Measurements from ENCODE around the gene SELENOI.
"Not testable (repeated sequence)": the region's sequence is repeated elsewhere in the genome, so short reads cannot be mapped to it uniquely, and the experiment has no call there.

SELENOI gene, protein sequence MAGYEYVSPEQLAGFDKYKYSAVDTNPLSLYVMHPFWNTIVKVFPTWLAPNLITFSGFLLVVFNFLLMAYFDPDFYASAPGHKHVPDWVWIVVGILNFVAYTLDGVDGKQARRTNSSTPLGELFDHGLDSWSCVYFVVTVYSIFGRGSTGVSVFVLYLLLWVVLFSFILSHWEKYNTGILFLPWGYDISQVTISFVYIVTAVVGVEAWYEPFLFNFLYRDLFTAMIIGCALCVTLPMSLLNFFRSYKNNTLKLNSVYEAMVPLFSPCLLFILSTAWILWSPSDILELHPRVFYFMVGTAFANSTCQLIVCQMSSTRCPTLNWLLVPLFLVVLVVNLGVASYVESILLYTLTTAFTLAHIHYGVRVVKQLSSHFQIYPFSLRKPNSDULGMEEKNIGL

DNA sequence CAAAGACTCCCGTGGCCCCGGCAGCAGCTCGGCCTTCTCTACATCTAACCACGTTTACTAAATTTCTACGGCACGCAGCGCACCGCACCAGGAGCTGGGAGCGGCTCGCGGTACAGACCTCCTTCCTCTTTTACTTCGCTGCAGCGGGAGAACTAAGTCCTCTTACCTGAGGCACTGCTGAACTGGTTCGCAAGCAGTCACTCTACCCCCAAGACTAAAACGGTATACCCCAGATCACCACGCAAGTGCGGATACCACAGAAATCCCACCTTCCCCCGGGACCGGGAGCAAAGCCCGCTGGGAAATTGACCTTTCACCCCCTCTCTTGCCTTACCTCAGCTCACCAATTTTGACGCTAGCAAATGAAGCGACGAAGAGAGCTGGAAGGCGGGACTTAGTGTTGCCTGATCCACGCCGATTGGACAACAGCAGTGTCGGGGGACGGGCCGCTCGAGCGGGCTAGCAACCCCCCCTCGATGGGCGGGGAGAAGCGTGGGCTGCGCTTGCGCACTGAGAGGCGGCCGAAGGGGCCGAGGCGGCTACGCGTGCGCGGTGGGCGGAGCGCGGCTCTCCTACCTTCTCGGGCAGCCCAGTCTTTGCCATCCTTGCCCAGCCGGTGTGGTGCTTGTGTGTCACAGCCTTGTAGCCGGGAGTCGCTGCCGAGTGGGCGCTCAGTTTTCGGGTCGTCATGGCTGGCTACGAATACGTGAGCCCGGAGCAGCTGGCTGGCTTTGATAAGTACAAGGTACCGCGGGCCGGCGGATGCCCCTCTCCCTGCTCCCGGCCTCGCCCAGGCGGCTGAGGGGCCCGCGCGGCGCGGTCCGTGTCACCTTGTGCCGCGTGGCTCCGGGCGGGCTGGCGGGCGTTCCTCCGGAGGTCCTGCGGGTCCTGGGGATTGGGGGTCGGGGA is at the start of gene SELENOI:
SELENOI (plus strand) TSS at position 599 of the 909 bp plus-strand sequence; CDS start at position 689, 90 bp downstream.
- peak; percentile 100 for DNase-seq

GRCh38 chr2:26297061-26297460 is 48.9 kb upstream of the SELENOI start:
- DNase-seq: no peak

GRCh38 chr2:26298286-26298637 is 47.7 kb upstream of the SELENOI start:
- no peak for DNase-seq

GRCh38 chr2:26298638-26299393 is 47.1 kb upstream of the SELENOI start:
- peak; percentile 24 for DNase-seq

GRCh38 chr2:26299471-26300101 is 46.4 kb upstream of the SELENOI start:
- peak; percentile 27 for DNase-seq

- DNase-seq: no peak
Measured at GRCh38 chr2:26300234-26300925, 45.6 kb upstream of the SELENOI start.

GRCh38 chr2:26302846-26303245 is 43.1 kb upstream of the SELENOI start:
- no peak for DNase-seq

GRCh38 chr2:26305094-26305493 is 40.8 kb upstream of the SELENOI start:
- not testable (repeated sequence) for DNase-seq

DNA sequence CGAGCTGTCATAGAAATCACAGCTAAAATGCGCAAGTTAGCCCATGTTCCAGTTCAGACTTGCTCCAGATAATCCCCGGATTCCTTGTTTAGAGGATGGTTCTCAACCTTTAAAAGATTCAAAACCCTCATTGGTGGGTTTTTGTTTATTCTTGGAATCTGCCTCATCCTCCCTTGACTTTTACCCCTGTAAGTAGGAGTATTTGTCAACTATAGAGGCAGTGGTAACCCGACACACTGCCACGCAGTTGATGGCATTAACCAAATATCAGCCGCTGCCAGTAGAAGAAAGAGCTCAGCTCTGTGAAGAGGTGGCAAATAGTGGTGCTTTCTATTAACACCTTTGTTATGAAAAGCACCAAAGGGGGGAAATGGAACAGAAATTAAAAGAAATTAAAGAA is 40.4 kb upstream of the SELENOI start:
- no peak for DNase-seq

GRCh38 chr2:26309921-26310320 is 36.0 kb upstream of the SELENOI start:
- DNase-seq: no peak

GRCh38 chr2:26312471-26312870 is 33.5 kb upstream of the SELENOI start:
- DNase-seq: no peak

- DNase-seq: no peak
Measured at GRCh38 chr2:26313446-26313845, 32.5 kb upstream of the SELENOI start.

DNA sequence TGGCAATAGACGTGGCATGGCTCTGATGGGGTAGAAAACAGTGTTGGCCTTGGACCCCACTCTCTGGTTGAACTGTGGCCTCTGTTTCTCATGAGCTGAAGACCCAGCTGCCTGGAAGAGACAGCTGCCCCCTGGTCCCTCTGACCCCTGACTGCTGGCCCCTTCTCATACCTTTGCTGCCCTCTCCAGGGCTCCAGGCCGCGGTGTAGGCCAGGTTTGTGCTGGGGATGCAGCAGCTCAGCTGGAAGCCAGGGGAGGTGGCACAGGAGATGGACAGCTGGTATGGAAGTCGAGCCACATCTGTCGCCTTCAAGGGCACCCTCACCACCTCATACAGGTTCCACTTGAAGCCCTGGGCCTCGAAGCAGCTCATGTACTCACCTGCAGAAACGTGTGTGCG is 31.7 kb upstream of the SELENOI start:
- no peak for DNase-seq

DNA sequence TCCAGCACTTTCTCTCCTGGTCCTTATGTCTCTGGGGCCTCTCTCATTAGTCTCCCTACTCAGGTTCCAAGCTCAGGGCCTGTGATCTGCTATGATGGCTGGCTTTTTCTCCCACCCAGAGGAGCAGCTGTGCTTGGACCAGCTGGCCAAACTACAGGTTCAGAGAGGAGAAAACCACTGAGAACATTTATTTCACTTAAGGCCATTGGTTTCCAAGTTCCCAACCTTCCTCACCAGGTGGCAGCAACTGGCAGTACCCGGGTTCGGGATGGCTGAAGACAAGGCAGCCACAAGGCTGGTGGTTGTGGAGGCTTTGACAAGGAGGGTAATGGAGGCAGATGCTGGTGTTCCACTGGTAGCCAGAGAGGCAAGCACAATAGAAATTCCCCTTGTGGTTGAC is 29.9 kb upstream of the SELENOI start:
- DNase-seq: no peak

- no peak for DNase-seq
Measured at GRCh38 chr2:26316845-26317244, 29.1 kb upstream of the SELENOI start.

DNA sequence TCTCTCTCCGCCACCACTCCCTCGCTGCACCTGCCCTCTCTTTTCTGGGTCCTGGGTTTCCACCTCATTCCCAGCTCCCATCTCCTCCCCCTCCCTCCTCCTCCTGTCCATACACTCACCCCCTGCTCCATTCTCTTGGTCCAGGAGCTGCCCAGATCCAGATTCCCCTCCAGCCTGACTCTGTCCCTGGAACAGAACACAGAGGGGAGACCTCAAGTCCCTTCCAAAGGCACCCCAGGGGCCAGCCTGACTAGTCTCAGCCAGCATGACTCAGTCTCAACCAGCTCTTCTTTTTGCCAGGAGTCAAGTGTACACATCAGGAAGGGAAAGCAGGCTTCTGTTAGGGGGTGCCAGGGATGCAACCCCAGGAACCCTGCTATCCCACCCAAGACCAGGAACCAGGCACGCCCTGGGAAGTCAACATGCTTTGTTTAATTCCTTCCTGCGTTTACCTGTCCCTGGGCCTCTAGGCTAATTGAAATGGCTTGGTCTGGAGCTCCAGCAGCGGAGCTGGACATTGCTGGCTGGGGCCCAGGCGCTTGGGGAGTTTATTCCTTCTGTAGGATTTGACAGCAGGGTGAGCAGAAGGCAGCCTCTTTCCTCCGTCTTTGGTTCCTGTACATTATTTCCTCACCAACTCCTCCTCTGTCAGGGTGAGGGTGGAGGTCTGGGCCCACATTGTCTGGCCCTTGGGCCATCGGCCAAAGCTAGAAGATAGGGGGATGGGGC is 28.4 kb upstream of the SELENOI start:
- DNase-seq: no peak

GRCh38 chr2:26318950-26319349 is 27.0 kb upstream of the SELENOI start:
- no peak for DNase-seq

DNA sequence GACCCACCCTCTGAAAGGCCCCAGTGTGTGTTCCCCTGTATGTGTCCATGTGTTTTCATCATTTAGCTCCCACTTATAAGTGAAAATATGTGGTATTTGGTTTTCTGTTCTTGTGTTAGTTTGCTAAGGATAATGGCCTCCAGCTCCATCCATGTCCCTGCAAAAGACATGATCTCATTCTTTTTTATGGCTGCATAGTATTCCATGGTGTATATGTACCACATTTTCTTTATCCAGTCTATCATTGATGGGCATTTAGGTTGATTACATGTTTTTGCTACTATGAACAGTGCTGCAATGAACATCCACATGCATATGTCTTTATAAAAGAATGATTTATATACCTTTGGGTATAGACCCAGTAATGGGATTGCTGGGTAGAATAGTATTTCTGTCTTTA is 21.5 kb upstream of the SELENOI start:
- DNase-seq: not testable (repeated sequence)

DNA sequence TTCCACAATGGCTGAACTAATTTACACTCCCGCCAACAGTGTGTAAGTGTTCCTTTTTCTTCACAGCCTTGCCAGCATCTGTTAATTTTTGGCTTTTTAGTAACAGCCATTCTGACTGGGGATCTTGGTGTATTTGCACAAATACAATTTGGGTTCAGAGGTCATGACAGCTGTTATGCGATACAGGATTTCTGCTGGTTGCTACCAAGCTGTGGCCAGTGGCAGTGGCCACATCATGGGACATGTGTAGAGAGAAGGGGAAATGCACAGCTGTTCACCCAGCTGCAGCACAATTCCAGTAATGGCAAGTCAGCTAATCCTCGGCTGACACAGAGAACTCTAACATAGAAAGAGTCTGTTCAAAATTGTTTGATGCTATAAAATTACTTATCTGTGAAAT is 21.0 kb upstream of the SELENOI start:
- DNase-seq: no peak

DNA sequence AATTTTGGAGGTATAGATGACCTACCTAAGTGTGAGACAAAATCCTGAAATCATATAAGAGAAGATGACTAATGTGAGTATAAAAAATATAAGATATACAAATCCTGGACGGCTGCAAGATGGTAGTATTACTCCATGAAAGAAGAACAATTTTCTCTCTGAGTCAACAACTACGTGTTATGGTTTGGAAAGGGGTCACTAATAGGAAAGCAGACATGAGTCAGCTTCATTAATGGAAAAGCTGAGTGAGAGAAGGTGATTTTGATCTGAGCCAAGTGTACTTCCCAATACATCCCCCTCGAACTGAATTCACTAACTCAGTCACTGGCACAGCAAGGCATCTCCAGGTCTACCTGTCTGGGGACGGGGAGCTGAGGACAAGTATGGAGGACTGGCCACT is 20.1 kb upstream of the SELENOI start:
- DNase-seq: no peak

DNA sequence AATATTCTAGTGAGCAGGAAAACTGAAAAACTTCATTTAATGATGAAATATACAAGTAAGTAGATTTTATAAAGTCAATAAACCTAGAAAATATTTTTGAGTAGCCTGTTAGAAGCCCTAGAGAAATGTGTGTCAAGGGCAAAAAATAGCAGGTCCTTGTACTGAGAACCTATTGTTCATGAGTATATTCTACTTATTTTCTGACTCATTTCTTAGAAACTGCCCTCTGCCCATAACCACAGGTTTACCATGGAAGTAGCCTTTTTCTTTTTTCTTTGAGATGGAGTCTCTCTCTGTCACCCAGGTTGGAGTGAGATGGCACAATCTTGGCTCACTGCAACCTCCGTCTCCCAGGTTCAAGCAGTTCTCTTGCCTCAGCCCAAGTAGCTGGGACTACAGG is 19.4 kb upstream of the SELENOI start:
- no peak for DNase-seq
